GM10266 (cell line): ENCODE measurements around the gene MYO18A.

Experiments
- DNase-seq: peaks from one replicate; pipeline ENCODE4 v3.0.0; 2012; ENCODE audit errors: extremely low spot score
- TF ChIP-seq, protein P1 (sequence below): IDR thresholded peaks from 2 replicates; pipeline ENCODE4 v1.5.1; 2012; ENCODE audit warnings: mild to moderate bottlenecking, low read depth; ENCODE audit not compliant: control insufficient read depth, insufficient read depth; ENCODE audit errors: missing control alignments

Gene MYO18A

GRCh38 chr17:29157310-29157709 lies 22.9 kb downstream of the MYO18A start:
- TF ChIP-seq, protein P1, sequence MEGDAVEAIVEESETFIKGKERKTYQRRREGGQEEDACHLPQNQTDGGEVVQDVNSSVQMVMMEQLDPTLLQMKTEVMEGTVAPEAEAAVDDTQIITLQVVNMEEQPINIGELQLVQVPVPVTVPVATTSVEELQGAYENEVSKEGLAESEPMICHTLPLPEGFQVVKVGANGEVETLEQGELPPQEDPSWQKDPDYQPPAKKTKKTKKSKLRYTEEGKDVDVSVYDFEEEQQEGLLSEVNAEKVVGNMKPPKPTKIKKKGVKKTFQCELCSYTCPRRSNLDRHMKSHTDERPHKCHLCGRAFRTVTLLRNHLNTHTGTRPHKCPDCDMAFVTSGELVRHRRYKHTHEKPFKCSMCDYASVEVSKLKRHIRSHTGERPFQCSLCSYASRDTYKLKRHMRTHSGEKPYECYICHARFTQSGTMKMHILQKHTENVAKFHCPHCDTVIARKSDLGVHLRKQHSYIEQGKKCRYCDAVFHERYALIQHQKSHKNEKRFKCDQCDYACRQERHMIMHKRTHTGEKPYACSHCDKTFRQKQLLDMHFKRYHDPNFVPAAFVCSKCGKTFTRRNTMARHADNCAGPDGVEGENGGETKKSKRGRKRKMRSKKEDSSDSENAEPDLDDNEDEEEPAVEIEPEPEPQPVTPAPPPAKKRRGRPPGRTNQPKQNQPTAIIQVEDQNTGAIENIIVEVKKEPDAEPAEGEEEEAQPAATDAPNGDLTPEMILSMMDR = no peak
- no peak for DNase-seq

GRCh38 chr17:29156781-29157180 lies 23.4 kb downstream of the MYO18A start:
- no peak for DNase-seq
- TF ChIP-seq, protein P1 = no peak

DNA sequence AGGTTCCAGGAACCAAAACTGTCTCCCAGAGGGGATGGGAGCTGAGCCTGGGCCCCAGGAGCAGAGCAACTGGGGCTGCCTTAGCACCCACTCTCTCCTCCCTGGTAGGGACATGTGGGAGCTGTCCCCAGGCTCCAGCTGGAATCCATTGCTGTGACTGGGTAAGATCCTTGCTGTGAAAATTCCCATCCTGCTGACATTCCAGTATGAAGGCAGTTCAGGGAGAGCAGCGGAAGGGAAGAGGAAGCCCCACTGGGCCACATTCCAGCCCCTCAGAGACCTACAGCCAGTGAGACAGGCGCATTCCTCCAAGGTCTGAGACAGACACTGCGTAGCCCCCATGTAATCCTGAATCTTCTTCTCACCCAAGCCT lies 24.2 kb downstream of the MYO18A start:
- no peak for DNase-seq

DNA sequence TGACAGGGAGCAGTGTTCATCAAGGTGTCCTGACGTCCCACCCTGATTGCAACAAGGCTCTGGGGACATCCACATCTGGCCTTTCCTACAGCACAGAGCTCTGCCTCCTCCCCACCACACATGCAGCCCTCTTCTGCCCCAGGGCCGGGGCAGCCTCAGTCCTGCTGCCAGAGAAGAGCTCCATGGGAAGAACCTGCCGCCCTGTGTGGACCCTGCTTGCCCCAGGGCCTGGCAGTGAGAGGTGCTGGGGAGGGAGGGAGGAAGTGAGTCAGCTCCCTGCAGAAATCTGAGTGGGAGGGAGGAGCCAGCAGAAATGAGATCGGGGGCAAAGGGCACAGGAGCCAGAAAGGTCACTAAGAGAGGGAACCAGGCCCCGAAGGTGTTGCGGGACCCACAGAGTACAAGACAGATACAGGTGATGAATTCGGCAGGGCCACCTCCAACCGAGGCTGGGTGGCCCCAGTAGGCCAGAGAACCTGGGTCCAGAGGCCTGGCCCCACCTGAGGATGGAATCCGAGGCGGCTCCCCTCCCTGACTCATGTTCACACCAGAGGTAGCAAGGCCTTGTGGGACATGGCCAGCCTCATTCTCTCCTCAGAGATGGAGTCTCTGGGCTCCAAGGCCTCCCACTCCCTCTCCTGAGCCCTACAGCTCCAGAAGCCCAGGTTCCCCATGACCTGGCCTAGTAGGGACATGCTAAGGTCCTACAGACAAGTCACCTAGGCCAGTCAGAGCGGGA lies 24.8 kb downstream of the MYO18A start:
- no peak for DNase-seq
- TF ChIP-seq, protein P1 = no peak

More for the DNA sequence above, 24.2 kb downstream of the MYO18A start:
- TF ChIP-seq, protein P1 = no peak

- DNase-seq = no peak
- TF ChIP-seq, protein P1 = no peak
Observed at GRCh38 chr17:29154516-29155226, 25.5 kb downstream of the MYO18A start.

DNA sequence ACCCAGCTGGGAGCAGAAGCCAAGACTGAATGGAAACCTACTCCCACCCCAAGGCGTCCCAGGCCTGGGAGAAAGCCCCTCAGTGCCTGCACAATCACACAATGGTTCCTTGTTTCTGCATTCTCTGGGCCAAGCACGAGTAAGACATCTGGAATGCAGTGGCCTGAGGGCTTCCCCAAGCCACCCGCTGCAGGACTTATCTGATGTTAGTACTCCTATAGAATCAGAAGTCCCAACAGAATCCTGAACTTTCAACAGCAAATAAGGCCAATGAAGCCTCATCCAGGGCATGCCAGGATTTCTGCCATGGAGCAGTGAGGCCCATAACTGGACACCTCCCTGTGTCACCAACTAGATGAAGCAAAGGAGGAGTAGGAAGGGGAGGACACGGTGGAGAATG lies 28.6 kb downstream of the MYO18A start:
- no peak for DNase-seq
- TF ChIP-seq, protein P1 = no peak

DNA sequence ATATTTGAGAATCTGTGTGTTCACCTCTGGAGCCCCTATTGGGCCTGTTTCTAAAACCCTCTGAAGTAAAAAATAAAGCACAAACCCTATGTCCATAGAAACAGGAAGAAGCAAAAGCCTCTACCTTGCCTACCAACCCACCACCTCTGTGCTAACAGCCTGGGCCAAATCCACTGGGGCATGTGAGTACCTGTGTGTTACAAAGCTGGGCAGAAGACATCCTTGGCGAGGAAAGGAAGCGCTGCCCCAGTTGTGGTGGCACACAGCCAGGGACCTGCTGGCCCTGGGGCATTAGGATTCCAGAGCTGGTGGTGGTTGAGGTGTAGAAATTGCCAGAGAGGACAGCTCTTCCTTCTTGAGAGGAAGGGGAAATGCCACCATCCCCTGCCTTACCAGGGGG lies 30.0 kb downstream of the MYO18A start:
- no peak for DNase-seq
- TF ChIP-seq, protein P1 = no peak
